H1 (cell line): ENCODE measurements around the gene MREG. TPM values are rescaled to one million over a fixed set of nuclear protein-coding genes. Genes with fewer than 3 reads are reported as not detected.

ENCODE experiments used
- CTCF ChIA-PET: fragments of 300-600 bp; sonication (Branson Sonifier 250); formaldehyde crosslinking; loops from one replicate; lab custom pipeline; 2021; ENCODE audit not compliant: partially characterized antibody; lab: Charles Lee
- POLR2A ChIA-PET: fragments of 300-600 bp; sonication (Branson Sonifier 250); formaldehyde crosslinking; loops from one replicate; lab custom pipeline; 2021; ENCODE audit warnings: inconsistent platforms; ENCODE audit not compliant: partially characterized antibody; lab: Charles Lee
- DNase-seq, 2 experiments: peaks; one replicate each; pipeline versions ENCODE4 v3.0.0 to v3.0.0-alpha.2; 2010 to 2022; ENCODE audit warnings: low spot score in 2 of 2, low read depth in 1 of 2, mixed read lengths in 1 of 2
- FAIRE-seq: peaks from 2 replicates; lab custom pipeline; 2011; peaks lifted over from hg19 to GRCh38; lab: Jason Lieb, UNC
- H2AFZ ChIP-seq: 2 replicates; pipeline ENCODE4 v1.8.1; 2012; ENCODE audit warnings: low read length, inconsistent platforms
- H2AK5ac ChIP-seq: 2 replicates; pipeline ENCODE4 v1.6.1; 2013; ENCODE audit warnings: low read depth, low read length
- H2BK120ac ChIP-seq: replicated peaks from 2 replicates; pipeline ENCODE3; 2013; ENCODE audit warnings: low read depth, low read length, inconsistent platforms
- H2BK12ac ChIP-seq: 2 replicates; pipeline ENCODE4 v1.6.1; 2013; ENCODE audit warnings: low read depth, low read length
- H2BK15ac ChIP-seq: 2 replicates; pipeline ENCODE4 v1.6.1; 2013; ENCODE audit warnings: low read length
- H2BK20ac ChIP-seq: 2 replicates; pipeline ENCODE4 v1.6.1; 2013; ENCODE audit warnings: low read length
- H2BK5ac ChIP-seq: 2 replicates; pipeline ENCODE4 v1.6.1; 2013; ENCODE audit warnings: low read depth, low read length
- H3K14ac ChIP-seq: 2 replicates; pipeline ENCODE4 v1.6.1; 2013; ENCODE audit warnings: inconsistent platforms; ENCODE audit not compliant: insufficient read length
- H3K18ac ChIP-seq: 2 replicates; pipeline ENCODE4 v1.6.1; 2013; ENCODE audit warnings: low read length; ENCODE audit errors: extremely low read depth
- H3K23ac ChIP-seq: 2 replicates; pipeline ENCODE4 v1.6.1; 2013; ENCODE audit warnings: inconsistent platforms; ENCODE audit not compliant: insufficient read length
- H3K23me2 ChIP-seq: 2 replicates; pipeline ENCODE4 v1.6.1; 2013; ENCODE audit warnings: low read depth, low read length
- H3K27ac ChIP-seq: 2 replicates; pipeline ENCODE4 v1.6.1; 2011; ENCODE audit warnings: low read depth, low read length, inconsistent platforms
- H3K27me3 ChIP-seq, 4 experiments: replicated peaks in 1 of 4; 1 replicate in 1 of 4; 2 replicates in 3 of 4; pipeline versions ENCODE4 v1.6.1 to v1.8.1; 2011 to 2013; ENCODE audit warnings: low read length in 3 of 4, mild to moderate bottlenecking in 3 of 4, inconsistent platforms in 2 of 4, mixed read lengths in 2 of 4, moderate library complexity in 1 of 4; ENCODE audit not compliant: control insufficient read depth in 3 of 4, insufficient read depth in 3 of 4; ENCODE audit errors: extremely low read depth in 1 of 4
- H3K36me3 ChIP-seq, 4 experiments: 2 replicates each; pipeline versions ENCODE4 v1.6.1 to v1.8.1; 2011 to 2013; ENCODE audit warnings: mild to moderate bottlenecking in 4 of 4, low read length in 3 of 4, moderate library complexity in 2 of 4, control low read depth in 1 of 4, inconsistent platforms in 1 of 4; ENCODE audit not compliant: insufficient read depth in 4 of 4, control insufficient read depth in 2 of 4
- H3K4ac ChIP-seq: replicated peaks from 2 replicates; pipeline ENCODE3; 2013; ENCODE audit warnings: low read length, low read depth, mixed read lengths, inconsistent platforms; ENCODE audit not compliant: insufficient read length
- H3K4me1 ChIP-seq, 4 experiments: replicated peaks in 1 of 4; 1 replicate in 1 of 4; 2 replicates in 3 of 4; pipeline versions ENCODE4 v1.6.1 to v1.8.1; 2011 to 2013; ENCODE audit warnings: low read length in 3 of 4, inconsistent platforms in 2 of 4, mixed read lengths in 1 of 4; ENCODE audit not compliant: insufficient read depth in 4 of 4, control insufficient read depth in 3 of 4
- H3K4me2 ChIP-seq, 2 experiments: 2 replicates each; pipeline versions ENCODE4 v1.6.1 to v1.8.1; 2011 to 2013; ENCODE audit warnings: low read depth in 2 of 2, low read length in 2 of 2, control low read depth in 1 of 2, inconsistent platforms in 1 of 2, mild to moderate bottlenecking in 1 of 2; ENCODE audit not compliant: insufficient read depth in 1 of 2
- H3K4me3 ChIP-seq, 4 experiments: fragments of 200-600, 300-600 bp in 1 of 4; sonication (generic), shearing (Covaris generic), sonication (Bioruptor Twin) in 1 of 4; 2 replicates each; pipeline versions ENCODE4 v1.5.1 to v1.8.1; 2011 to 2016; ENCODE audit warnings: low read length in 4 of 4, low read depth in 3 of 4, control low read depth in 2 of 4, inconsistent platforms in 2 of 4, mild to moderate bottlenecking in 2 of 4, mixed read lengths in 1 of 4, moderate library complexity in 1 of 4; ENCODE audit not compliant: insufficient read depth in 2 of 4; ENCODE audit errors: extremely low read depth in 1 of 4
- H3K56ac ChIP-seq: replicated peaks from 2 replicates; pipeline ENCODE3; 2013; ENCODE audit warnings: low read depth, mild to moderate bottlenecking, mixed read lengths, low read length, inconsistent platforms; ENCODE audit not compliant: insufficient read length
- H3K79me1 ChIP-seq: 2 replicates; pipeline ENCODE4 v1.6.1; 2013; ENCODE audit warnings: low read depth, low read length, control low read depth
- H3K79me2 ChIP-seq, 2 experiments: 2 replicates each; pipeline versions ENCODE4 v1.6.1 to v1.8.1; 2012 to 2013; ENCODE audit warnings: low read length in 2 of 2, mild to moderate bottlenecking in 2 of 2, inconsistent platforms in 1 of 2; ENCODE audit not compliant: insufficient read depth in 2 of 2, control insufficient read depth in 1 of 2
- H3K9ac ChIP-seq, 4 experiments: replicated peaks in 1 of 4; 1 replicate in 1 of 4; 2 replicates in 3 of 4; pipeline versions ENCODE4 v1.6.1 to v1.8.1; 2011 to 2013; ENCODE audit warnings: low read depth in 3 of 4, low read length in 3 of 4, control low read depth in 2 of 4, mild to moderate bottlenecking in 2 of 4, moderate library complexity in 2 of 4, inconsistent platforms in 1 of 4; ENCODE audit errors: extremely low read depth in 1 of 4
- H3K9me3 ChIP-seq, 2 experiments: 2 replicates each; pipeline versions ENCODE4 v1.6.1 to v1.8.1; 2012 to 2013; ENCODE audit warnings: mild to moderate bottlenecking in 2 of 2, moderate library complexity in 2 of 2, control low read depth in 1 of 2, inconsistent platforms in 1 of 2, low read depth in 1 of 2, low read length in 1 of 2, mixed read lengths in 1 of 2; ENCODE audit not compliant: insufficient read depth in 2 of 2
- H4K20me1 ChIP-seq, 2 experiments: replicated peaks in 1 of 2; 2 replicates each; pipeline versions ENCODE3 to v1.8.1; 2011 to 2013; ENCODE audit warnings: inconsistent platforms in 2 of 2, low read length in 2 of 2, mild to moderate bottlenecking in 1 of 2; ENCODE audit not compliant: insufficient read depth in 2 of 2, control insufficient read depth in 1 of 2
- H4K5ac ChIP-seq: 2 replicates; pipeline ENCODE4 v1.6.1; 2013; ENCODE audit warnings: low read length, low read depth, mixed read lengths, inconsistent platforms; ENCODE audit not compliant: insufficient read length
- H4K8ac ChIP-seq: 2 replicates; pipeline ENCODE4 v1.8.0; 2013; ENCODE audit warnings: mild to moderate bottlenecking, moderate library complexity, low read length, inconsistent platforms; ENCODE audit not compliant: insufficient read depth; ENCODE audit errors: extremely low read depth
- H4K91ac ChIP-seq: replicated peaks from 2 replicates; pipeline ENCODE3; 2013; ENCODE audit warnings: low read length, mixed read lengths, inconsistent platforms; ENCODE audit not compliant: insufficient read length
- GABPA ChIP-seq: IDR thresholded peaks from 2 replicates; pipeline ENCODE4 v1.6.1; 2011; ENCODE audit warnings: mild to moderate bottlenecking, low read length, moderate library complexity, borderline replicate concordance; ENCODE audit not compliant: insufficient read depth
- KDM5A ChIP-seq: fragments of 200-600 bp; IDR thresholded peaks from 2 replicates; pipeline ENCODE4 v1.7.1; 2012; ENCODE audit warnings: mild to moderate bottlenecking, low read length, inconsistent platforms, mixed read lengths
- NRF1 ChIP-seq: IDR thresholded peaks from 2 replicates; pipeline ENCODE4 v1.6.1; 2011; ENCODE audit warnings: mild to moderate bottlenecking, low read depth, low read length, improper control_type of control experiment
- SP4 ChIP-seq: IDR thresholded peaks from 2 replicates; pipeline ENCODE4 v1.6.1; 2012; ENCODE audit warnings: low read length, inconsistent platforms
- SUZ12 ChIP-seq: fragments of 200-600 bp; sonication (generic); IDR thresholded peaks from 2 replicates; pipeline ENCODE4 v1.6.1; 2012; ENCODE audit warnings: mild to moderate bottlenecking, inconsistent platforms, low read length, moderate library complexity, mixed read lengths
- WGBS, 2 experiments: shearing (Covaris generic) in 1 of 2; methylation state at CpG; one replicate each; pipeline versions ENCODE4 v1.1.6 to v1.1.7; 2013 to 2015; ENCODE audit warnings: low lambda C conversion rate in 2 of 2, mixed read lengths in 2 of 2, inconsistent platforms in 1 of 2, low coverage in 1 of 2, missing lambda C conversion rate in 1 of 2; ENCODE audit not compliant: insufficient replicate concordance in 2 of 2, insufficient coverage in 1 of 2, insufficient read length in 1 of 2; ENCODE audit errors: extremely low coverage in 1 of 2, missing lambda C conversion rate in 1 of 2; 5-methylcytosine and 5-hydroxymethylcytosine counted together
- polyA plus RNA-seq, 7 experiments: library from polyadenylated mRNA; depleted of rRNA in 3 of 7; stranded (reverse) in 5 of 7; unstranded in 2 of 7; fragments of >200 nt in 5 of 7; fragments of 200-250 nt in 2 of 7; gene quantifications; 1 replicate in 5 of 7; 2 replicates in 1 of 7; 4 replicates in 1 of 7; pipeline versions ENCODE4 v1.2.1 to v1.2.3, GENCODE V29; 2011 to 2013; ENCODE audit warnings: missing spikeins in 2 of 7, mixed read lengths in 2 of 7
- total RNA-seq: library from RNA; stranded (reverse); fragmentation: NEBNext Ultra II Directional; extraction: Animal tissue kit (Norgen Biotek cat#: 25700); gene quantifications from 2 replicates; pipeline ENCODE4 v1.2.1, GENCODE V29; 2021

The MREG gene
- total and polyA plus RNA-seq, 2 of the 8 experiments (the other 6 are each of a cell fraction or from before 2014, with no cell fraction given): 7.5 to 31.9 TPM

GRCh38 chr2:215907147-215907546, 106.2 kb downstream of the MREG start:
- no peaks in the 10 kb centered on the region for H4K20me1 ChIP-seq
- H3K4ac ChIP-seq: no peak overlapping the region
- H2BK5ac ChIP-seq: no peak overlapping the region
- WGBS, 2 experiments: 84% methylated on average over 9 of the region's 9 CpGs; no CpG with 5 or more reads in 1 of the 2 experiments
- no peak overlapping the region for H3K27ac ChIP-seq
- H3K23me2 ChIP-seq: no peaks in the 10 kb centered on the region
- no peaks in the 10 kb centered on the region for H3K79me1 ChIP-seq
- no peak overlapping the region for H4K91ac ChIP-seq
- no peak overlapping the region for H3K18ac ChIP-seq
- no peak overlapping the region for H4K8ac ChIP-seq
- no peak overlapping the region for H3K9ac ChIP-seq
- H3K4me2 ChIP-seq: no peak overlapping the region
- no peak overlapping the region for H3K23ac ChIP-seq
- no peak overlapping the region for H4K5ac ChIP-seq
- no peaks in the 10 kb centered on the region for H3K79me2 ChIP-seq
- peaks cover 0 to 2% of the 10 kb centered on the region in 2 experiments; a peak in 1 of 4 replicates for H3K9me3 ChIP-seq
- H3K56ac ChIP-seq: no peak overlapping the region
- no peak overlapping the region for H2BK15ac ChIP-seq
- 0 out of 7 replicates have a peak, but pooled peaks cover 0 to 2% (median 0%) of the 10 kb centered on the region in 4 experiments for H3K27me3 ChIP-seq
- DNase-seq (no peak), FAIRE-seq (no peak)
- no peaks in the 10 kb centered on the region for H3K36me3 ChIP-seq
- H2BK12ac ChIP-seq: no peak overlapping the region
- POLR2A ChIA-PET: interaction anchor here (1.3 kb wide), 1 partner anchor 18 kb away, joined by 4 read pairs; no protein-coding TSS in a partner anchor
- H3K4me1 ChIP-seq: no peaks in the 10 kb centered on the region
- H3K4me3 ChIP-seq: no peak overlapping the region
- H2BK120ac ChIP-seq: no peak overlapping the region
- no peak overlapping the region for H3K14ac ChIP-seq
- H2AFZ ChIP-seq: no peak overlapping the region
- no peak for TF ChIP-seq SP4
- TF ChIP-seq NRF1: no peak
- TF ChIP-seq GABPA: no peak
- no peak for TF ChIP-seq SUZ12
- TF ChIP-seq KDM5A: no peak
- H2AK5ac ChIP-seq: no peak overlapping the region
- CTCF ChIA-PET: interaction anchor here (2.4 kb wide), 1 partner anchor 24 kb away, joined by 17 read pairs; no protein-coding TSS in a partner anchor
- H2BK20ac ChIP-seq: no peak overlapping the region
